ENCODE data around the gene DUOX1.
"Not testable (repeated sequence)": the region's sequence is repeated elsewhere in the genome, so short reads cannot be mapped to it uniquely, and the experiment has no call there.

DNA sequence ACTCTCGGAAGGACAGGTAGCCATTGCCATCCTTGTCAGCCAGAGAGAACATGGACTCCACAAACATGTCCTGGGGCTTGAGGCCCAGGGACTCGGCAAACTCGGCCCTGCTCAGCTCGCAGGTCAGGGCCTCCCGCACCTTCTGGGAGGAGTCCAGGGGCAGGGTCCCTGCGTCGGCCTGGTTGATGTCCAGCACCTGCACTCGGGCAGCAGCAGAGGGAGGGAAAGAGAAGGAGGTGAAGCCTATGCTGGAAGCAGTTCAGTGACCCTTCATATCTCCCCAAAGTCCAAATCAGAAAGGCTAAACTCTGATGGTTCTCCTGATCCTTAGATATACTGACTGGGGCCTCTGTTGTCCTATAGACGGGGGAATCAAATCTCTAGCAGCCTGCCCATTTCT lies 25.6 kb upstream of the DUOX1 start:
- not testable (repeated sequence) for TF ChIP-seq POLR2A (IDR thresholded peaks at IDR 0.05)
- TF ChIP-seq, protein P1, sequence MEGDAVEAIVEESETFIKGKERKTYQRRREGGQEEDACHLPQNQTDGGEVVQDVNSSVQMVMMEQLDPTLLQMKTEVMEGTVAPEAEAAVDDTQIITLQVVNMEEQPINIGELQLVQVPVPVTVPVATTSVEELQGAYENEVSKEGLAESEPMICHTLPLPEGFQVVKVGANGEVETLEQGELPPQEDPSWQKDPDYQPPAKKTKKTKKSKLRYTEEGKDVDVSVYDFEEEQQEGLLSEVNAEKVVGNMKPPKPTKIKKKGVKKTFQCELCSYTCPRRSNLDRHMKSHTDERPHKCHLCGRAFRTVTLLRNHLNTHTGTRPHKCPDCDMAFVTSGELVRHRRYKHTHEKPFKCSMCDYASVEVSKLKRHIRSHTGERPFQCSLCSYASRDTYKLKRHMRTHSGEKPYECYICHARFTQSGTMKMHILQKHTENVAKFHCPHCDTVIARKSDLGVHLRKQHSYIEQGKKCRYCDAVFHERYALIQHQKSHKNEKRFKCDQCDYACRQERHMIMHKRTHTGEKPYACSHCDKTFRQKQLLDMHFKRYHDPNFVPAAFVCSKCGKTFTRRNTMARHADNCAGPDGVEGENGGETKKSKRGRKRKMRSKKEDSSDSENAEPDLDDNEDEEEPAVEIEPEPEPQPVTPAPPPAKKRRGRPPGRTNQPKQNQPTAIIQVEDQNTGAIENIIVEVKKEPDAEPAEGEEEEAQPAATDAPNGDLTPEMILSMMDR (IDR thresholded peaks at IDR 0.05): not testable (repeated sequence)
